NCI-H748 treated with DMSO at 0.1 percent for 48 hours (cell line): ENCODE data around the gene CPE.
"Not testable (repeated sequence)": the region's sequence is repeated elsewhere in the genome, so short reads cannot be mapped to it uniquely, and the experiment has no call there.

Experiments used
- DNase-seq: peaks from one replicate; lab custom pipeline; 2025; lab: John Stamatoyannopoulos, UW

CPE gene

GRCh38 chr4:165378745-165379677 is at the start of gene CPE:
Gene CPE, plus strand, starts transcription at chr4:165379008. Its CDS starts 214 bp downstream, at chr4:165379222.
- DNase-seq = peak; percentile 35

- no peak for DNase-seq
Observed at GRCh38 chr4:165330071-165330470, 48.7 kb upstream of the CPE start.

GRCh38 chr4:165330666-165331065 is 48.1 kb upstream of the CPE start:
- DNase-seq = no peak

- peak; percentile 14 for DNase-seq
Observed at GRCh38 chr4:165331359-165331758, 47.4 kb upstream of the CPE start.

- peak; percentile 17 for DNase-seq
Observed at GRCh38 chr4:165331823-165332222, 47.0 kb upstream of the CPE start.

GRCh38 chr4:165332502-165332901 is 46.3 kb upstream of the CPE start:
- DNase-seq = no peak

- DNase-seq = no peak
Observed at GRCh38 chr4:165335163-165335703, 43.6 kb upstream of the CPE start.

- DNase-seq = no peak
Observed at GRCh38 chr4:165336743-165337142, 42.1 kb upstream of the CPE start.

GRCh38 chr4:165342340-165342739 is 36.5 kb upstream of the CPE start:
- not testable (repeated sequence) for DNase-seq

- DNase-seq = peak; percentile 8
Observed at GRCh38 chr4:165343353-165344191, 35.2 kb upstream of the CPE start.

GRCh38 chr4:165345666-165346417 is 33.0 kb upstream of the CPE start:
- no peak for DNase-seq

- DNase-seq = no peak
Observed at GRCh38 chr4:165347647-165348569, 30.9 kb upstream of the CPE start.

- DNase-seq = no peak
Observed at GRCh38 chr4:165351359-165352130, 27.3 kb upstream of the CPE start.

GRCh38 chr4:165355900-165356300 is 22.9 kb upstream of the CPE start:
- DNase-seq = peak; percentile 26

- no peak for DNase-seq
Observed at GRCh38 chr4:165359506-165359905, 19.3 kb upstream of the CPE start.

GRCh38 chr4:165360041-165360695 is 18.6 kb upstream of the CPE start:
- no peak for DNase-seq

GRCh38 chr4:165360985-165361670 is 17.7 kb upstream of the CPE start:
- DNase-seq = no peak

- DNase-seq = no peak
Observed at GRCh38 chr4:165361810-165362209, 17.0 kb upstream of the CPE start.
